Neural cell (in vitro differentiated cells): ENCODE results near the gene LRP1. TPM values are rescaled to one million over a fixed set of nuclear protein-coding genes. Genes with fewer than 3 reads are reported as not detected.

Experiments
- H2AFZ ChIP-seq: fragments of 200-600, 300-800 bp; sonication (generic), shearing (Covaris generic); 2 replicates; pipeline ENCODE4 v1.6.0; 2014; ENCODE audit warnings: low read depth, mild to moderate bottlenecking, antibody characterized with exemption, low read length, moderate library complexity
- H3F3A ChIP-seq: fragments of 200-600 bp; shearing (Covaris generic); 2 replicates; pipeline ENCODE4 v1.6.1; 2016; ENCODE audit warnings: mild to moderate bottlenecking, moderate library complexity, mixed read lengths, antibody characterized with exemption, low read length; ENCODE audit not compliant: insufficient read depth, poor library complexity, severe bottlenecking
- H3K27ac ChIP-seq: fragments of 200-600, 300-800 bp; sonication (generic), shearing (Covaris generic); 2 replicates; pipeline ENCODE4 v1.5.1; 2014; ENCODE audit warnings: mild to moderate bottlenecking, low read length, moderate library complexity
- H3K27me3 ChIP-seq: fragments of 300-800, 200-600 bp; sonication (generic), shearing (Covaris generic); 2 replicates; pipeline ENCODE4 v1.6.0; 2014; ENCODE audit warnings: mild to moderate bottlenecking, low read depth, low read length, moderate library complexity; ENCODE audit not compliant: insufficient read depth
- H3K36me3 ChIP-seq: fragments of 300-800, 200-600 bp; sonication (generic), shearing (Covaris generic); 2 replicates; pipeline ENCODE4 v1.5.1; 2014; ENCODE audit warnings: mild to moderate bottlenecking, antibody characterized with exemption, low read length, moderate library complexity; ENCODE audit not compliant: insufficient read depth
- H3K4me2 ChIP-seq: fragments of 300-800, 200-600 bp; sonication (generic), shearing (Covaris generic); 2 replicates; pipeline ENCODE4 v1.6.0; 2014; ENCODE audit warnings: mild to moderate bottlenecking, low read length
- H3K4me3 ChIP-seq: fragments of 300-800, 200-600 bp; sonication (generic), shearing (Covaris generic); 2 replicates; pipeline ENCODE4 v1.5.1; 2014; ENCODE audit warnings: mild to moderate bottlenecking, low read length, moderate library complexity
- H3K79me2 ChIP-seq: fragments of 200-600 bp; shearing (Covaris generic); replicated peaks from 2 replicates; pipeline ENCODE4 v1.6.0; 2014; ENCODE audit warnings: mild to moderate bottlenecking, low read length, moderate library complexity; ENCODE audit not compliant: insufficient read depth
- H3K9ac ChIP-seq: fragments of 300-800, 200-600 bp; sonication (generic), shearing (Covaris generic); 2 replicates; pipeline ENCODE4 v1.6.1; 2016; ENCODE audit warnings: mild to moderate bottlenecking, low read length, mixed read lengths
- H3K9me2 ChIP-seq: fragments of 200-600 bp; shearing (Covaris generic); 2 replicates; pipeline ENCODE4 v1.6.1; 2016; ENCODE audit warnings: mild to moderate bottlenecking, low read length, mixed read lengths; ENCODE audit not compliant: insufficient read depth
- H3K9me3 ChIP-seq: fragments of 200-600, 300-800 bp; sonication (generic), shearing (Covaris generic); 2 replicates; pipeline ENCODE4 v1.6.1; 2016; ENCODE audit warnings: mild to moderate bottlenecking, mixed run types, low read length, moderate library complexity, mixed read lengths
- H4K20me1 ChIP-seq: fragments of 200-600 bp; shearing (Covaris generic); 2 replicates; pipeline ENCODE4 v1.6.1; 2016; ENCODE audit warnings: mild to moderate bottlenecking, mixed run types; ENCODE audit not compliant: insufficient read depth
- EP300 ChIP-seq: fragments of 450-650 bp; conservative IDR thresholded peaks from 2 replicates; pipeline ENCODE4 v1.6.1; 2014; ENCODE audit warnings: antibody characterized with exemption, mild to moderate bottlenecking, moderate library complexity; ENCODE audit not compliant: poor library complexity, severe bottlenecking
- EZH2 ChIP-seq: fragments of 200-600, 300-800 bp; shearing (Covaris generic), sonication (generic); IDR thresholded peaks from 2 replicates; pipeline ENCODE4 v1.6.1; 2014; ENCODE audit warnings: antibody characterized with exemption, low read length, borderline replicate concordance, mild to moderate bottlenecking; ENCODE audit not compliant: insufficient read depth, poor library complexity, severe bottlenecking
- MXI1 ChIP-seq: fragments of 450-650 bp; conservative IDR thresholded peaks from 2 replicates; pipeline ENCODE4 v1.6.1; 2014; ENCODE audit warnings: antibody characterized with exemption, mild to moderate bottlenecking; ENCODE audit not compliant: poor library complexity, severe bottlenecking
- POLR2AphosphoS5 ChIP-seq: IDR thresholded peaks from 2 replicates; pipeline ENCODE4 v1.6.1; 2012
- RAD21 ChIP-seq: fragments of 450-650 bp; conservative IDR thresholded peaks from 2 replicates; pipeline ENCODE4 v1.6.1; 2014; ENCODE audit warnings: antibody characterized with exemption, mild to moderate bottlenecking, moderate library complexity
- SMC3 ChIP-seq: fragments of 450-650 bp; conservative IDR thresholded peaks from 2 replicates; pipeline ENCODE4 v1.6.1; 2014; ENCODE audit warnings: antibody characterized with exemption, mild to moderate bottlenecking, moderate library complexity; ENCODE audit not compliant: poor library complexity
- TAF1 ChIP-seq: IDR thresholded peaks from 2 replicates; pipeline ENCODE4 v1.6.1; 2012; ENCODE audit warnings: low read depth
- polyA plus RNA-seq: library from polyadenylated mRNA; depleted of rRNA; stranded (reverse); fragments of >200 nt; gene quantifications from 2 replicates; pipeline ENCODE4 v1.2.3, GENCODE V29; 2014
- TF ChIP-seq, protein P1 (sequence below): fragments of 450-650 bp; IDR thresholded peaks from 2 replicates; pipeline ENCODE4 v1.5.1; 2014; ENCODE audit warnings: antibody characterized with exemption, mild to moderate bottlenecking, moderate library complexity; ENCODE audit not compliant: poor library complexity, severe bottlenecking
- TF ChIP-seq, protein P2 (sequence below): IDR thresholded peaks from 2 replicates; pipeline ENCODE4 v1.6.1; 2012; ENCODE audit warnings: borderline replicate concordance

The LRP1 gene
- polyA plus RNA-seq, 1 donor from 2014 or later, result 18.2 TPM

DNA sequence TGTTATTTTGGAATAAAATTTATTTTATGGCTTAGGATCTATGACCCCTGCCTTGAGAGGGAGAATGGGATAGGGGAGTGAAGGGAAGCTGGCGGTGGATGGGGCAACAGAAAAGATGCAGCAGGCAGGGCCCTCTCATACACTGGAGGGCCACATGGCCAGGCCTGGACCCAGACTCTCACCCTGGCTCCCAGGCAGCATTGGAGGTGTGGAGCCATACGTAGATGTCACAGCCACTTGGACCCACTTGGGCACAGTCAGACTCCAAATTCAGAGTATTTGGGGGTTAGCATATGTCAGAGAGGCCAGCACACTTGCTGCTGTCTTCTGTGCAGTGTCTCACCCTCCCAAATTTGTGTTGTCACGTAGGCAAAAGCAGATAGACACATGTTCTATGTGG lies 32.8 kb upstream of the LRP1 start:
- TF ChIP-seq, protein P1, sequence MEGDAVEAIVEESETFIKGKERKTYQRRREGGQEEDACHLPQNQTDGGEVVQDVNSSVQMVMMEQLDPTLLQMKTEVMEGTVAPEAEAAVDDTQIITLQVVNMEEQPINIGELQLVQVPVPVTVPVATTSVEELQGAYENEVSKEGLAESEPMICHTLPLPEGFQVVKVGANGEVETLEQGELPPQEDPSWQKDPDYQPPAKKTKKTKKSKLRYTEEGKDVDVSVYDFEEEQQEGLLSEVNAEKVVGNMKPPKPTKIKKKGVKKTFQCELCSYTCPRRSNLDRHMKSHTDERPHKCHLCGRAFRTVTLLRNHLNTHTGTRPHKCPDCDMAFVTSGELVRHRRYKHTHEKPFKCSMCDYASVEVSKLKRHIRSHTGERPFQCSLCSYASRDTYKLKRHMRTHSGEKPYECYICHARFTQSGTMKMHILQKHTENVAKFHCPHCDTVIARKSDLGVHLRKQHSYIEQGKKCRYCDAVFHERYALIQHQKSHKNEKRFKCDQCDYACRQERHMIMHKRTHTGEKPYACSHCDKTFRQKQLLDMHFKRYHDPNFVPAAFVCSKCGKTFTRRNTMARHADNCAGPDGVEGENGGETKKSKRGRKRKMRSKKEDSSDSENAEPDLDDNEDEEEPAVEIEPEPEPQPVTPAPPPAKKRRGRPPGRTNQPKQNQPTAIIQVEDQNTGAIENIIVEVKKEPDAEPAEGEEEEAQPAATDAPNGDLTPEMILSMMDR, result no peak
- no peak for TF ChIP-seq POLR2AphosphoS5
- no peak for TF ChIP-seq EP300
- no peak for TF ChIP-seq EZH2
- Histone ChIP-seq H3K79me2 (peaks cover 13% of the 10 kb centered on the region), H3K9me2 (no peaks in the 10 kb centered on the region), H3F3A (peaks cover 3% of the 10 kb centered on the region), H3K27me3 (no peaks in the 10 kb centered on the region), H3K4me3 (no peak overlapping the region), H4K20me1 (no peaks in the 10 kb centered on the region), H3K27ac (no peak overlapping the region), H3K9ac (no peak overlapping the region), H3K4me2 (no peak overlapping the region), H2AFZ (no peak overlapping the region), H3K9me3 (no peaks in the 10 kb centered on the region), H3K36me3 (no peaks in the 10 kb centered on the region)

DNA sequence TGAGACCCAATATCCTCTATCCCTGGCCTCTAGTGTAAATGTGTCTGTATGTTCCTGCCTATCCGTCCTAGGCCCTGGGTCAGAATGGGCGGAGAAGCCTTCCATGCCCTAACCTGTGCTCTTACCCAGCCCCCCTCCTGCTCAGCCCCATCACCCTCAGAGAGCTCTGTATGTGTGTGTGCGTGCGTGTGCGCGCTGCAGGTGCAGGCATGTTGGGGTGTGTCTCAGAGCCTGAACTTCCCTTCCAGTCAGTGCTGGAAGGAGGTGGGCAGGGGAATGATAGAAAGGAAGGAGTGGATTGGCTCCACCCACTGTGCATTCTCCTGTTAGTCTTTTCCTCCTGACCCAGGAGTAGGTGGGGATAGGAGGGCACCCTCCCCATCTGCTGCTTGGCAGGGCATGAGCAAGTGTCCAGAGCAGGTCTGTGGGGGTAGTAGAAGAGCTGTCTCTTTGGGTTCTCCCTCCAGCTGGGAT lies 32.1 kb upstream of the LRP1 start:
- H4K20me1 ChIP-seq, result no peaks in the 10 kb centered on the region
- H3K9me2 ChIP-seq, result no peaks in the 10 kb centered on the region
- H3K4me2 ChIP-seq, result no peak overlapping the region
- no peaks in the 10 kb centered on the region for H3F3A ChIP-seq
- no peaks in the 10 kb centered on the region for H3K27me3 ChIP-seq
- H3K36me3 ChIP-seq, result no peaks in the 10 kb centered on the region
- TF ChIP-seq SMC3 (no peak), EZH2 (no peak), TAF1 (no peak), EP300 (no peak), MXI1 (no peak), RAD21 (no peak), POLR2AphosphoS5 (no peak)
- TF ChIP-seq, protein P1, result no peak
- TF ChIP-seq, protein P2, sequence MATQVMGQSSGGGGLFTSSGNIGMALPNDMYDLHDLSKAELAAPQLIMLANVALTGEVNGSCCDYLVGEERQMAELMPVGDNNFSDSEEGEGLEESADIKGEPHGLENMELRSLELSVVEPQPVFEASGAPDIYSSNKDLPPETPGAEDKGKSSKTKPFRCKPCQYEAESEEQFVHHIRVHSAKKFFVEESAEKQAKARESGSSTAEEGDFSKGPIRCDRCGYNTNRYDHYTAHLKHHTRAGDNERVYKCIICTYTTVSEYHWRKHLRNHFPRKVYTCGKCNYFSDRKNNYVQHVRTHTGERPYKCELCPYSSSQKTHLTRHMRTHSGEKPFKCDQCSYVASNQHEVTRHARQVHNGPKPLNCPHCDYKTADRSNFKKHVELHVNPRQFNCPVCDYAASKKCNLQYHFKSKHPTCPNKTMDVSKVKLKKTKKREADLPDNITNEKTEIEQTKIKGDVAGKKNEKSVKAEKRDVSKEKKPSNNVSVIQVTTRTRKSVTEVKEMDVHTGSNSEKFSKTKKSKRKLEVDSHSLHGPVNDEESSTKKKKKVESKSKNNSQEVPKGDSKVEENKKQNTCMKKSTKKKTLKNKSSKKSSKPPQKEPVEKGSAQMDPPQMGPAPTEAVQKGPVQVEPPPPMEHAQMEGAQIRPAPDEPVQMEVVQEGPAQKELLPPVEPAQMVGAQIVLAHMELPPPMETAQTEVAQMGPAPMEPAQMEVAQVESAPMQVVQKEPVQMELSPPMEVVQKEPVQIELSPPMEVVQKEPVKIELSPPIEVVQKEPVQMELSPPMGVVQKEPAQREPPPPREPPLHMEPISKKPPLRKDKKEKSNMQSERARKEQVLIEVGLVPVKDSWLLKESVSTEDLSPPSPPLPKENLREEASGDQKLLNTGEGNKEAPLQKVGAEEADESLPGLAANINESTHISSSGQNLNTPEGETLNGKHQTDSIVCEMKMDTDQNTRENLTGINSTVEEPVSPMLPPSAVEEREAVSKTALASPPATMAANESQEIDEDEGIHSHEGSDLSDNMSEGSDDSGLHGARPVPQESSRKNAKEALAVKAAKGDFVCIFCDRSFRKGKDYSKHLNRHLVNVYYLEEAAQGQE, result no peak
- no peak overlapping the region for H2AFZ ChIP-seq
- no peak overlapping the region for H3K4me3 ChIP-seq
- H3K9ac ChIP-seq, result no peak overlapping the region
- H3K27ac ChIP-seq, result no peak overlapping the region
- peaks cover 6% of the 10 kb centered on the region for H3K79me2 ChIP-seq
- H3K9me3 ChIP-seq, result no peaks in the 10 kb centered on the region
